ENCODE data around the gene INVS.

INVS gene

DNA sequence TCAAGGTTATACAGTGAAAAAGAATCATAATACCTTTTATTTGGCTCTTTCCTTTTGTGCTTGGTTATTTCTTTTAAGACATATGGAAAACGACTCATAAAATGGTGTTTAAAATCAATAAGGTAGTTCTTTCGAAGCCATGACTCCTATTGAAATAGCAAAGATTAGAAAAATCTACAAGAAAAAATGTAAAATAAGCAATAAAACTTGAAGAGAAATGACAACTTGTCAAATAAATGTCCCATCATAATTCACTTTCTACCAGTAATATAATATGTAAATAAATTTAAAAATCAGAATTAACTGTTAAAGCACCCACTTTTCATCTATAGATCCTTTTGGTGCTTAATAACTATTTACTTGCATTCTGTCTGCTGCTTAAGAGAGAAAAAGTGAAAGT lies 241.2 kb downstream of the INVS start:
- DNase-seq (ENCODE audit: low spot score) = no peak

DNA sequence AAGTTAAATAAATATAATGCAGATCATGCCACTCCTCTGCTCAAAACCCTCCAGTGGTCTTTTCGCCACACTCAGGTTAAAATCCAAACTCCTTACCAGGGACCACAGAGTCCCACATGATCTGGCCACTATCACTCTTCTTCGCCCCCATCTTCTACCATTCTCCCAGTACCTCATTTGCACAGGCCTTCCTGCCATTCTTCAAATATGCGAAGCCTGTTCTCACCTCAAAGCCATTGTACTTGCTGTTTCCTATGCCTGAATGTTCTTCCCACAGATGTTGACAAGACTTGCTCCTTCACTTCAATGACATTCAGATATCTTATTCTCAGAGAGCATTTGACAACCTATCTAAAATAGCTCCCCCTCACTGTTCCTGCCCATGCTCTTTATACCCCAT lies 242.8 kb downstream of the INVS start:
- DNase-seq (ENCODE audit: low spot score) = no peak

GRCh38 chr9:100346836-100347235 lies 247.8 kb downstream of the INVS start:
- DNase-seq (ENCODE audit: low spot score) = no peak

DNA sequence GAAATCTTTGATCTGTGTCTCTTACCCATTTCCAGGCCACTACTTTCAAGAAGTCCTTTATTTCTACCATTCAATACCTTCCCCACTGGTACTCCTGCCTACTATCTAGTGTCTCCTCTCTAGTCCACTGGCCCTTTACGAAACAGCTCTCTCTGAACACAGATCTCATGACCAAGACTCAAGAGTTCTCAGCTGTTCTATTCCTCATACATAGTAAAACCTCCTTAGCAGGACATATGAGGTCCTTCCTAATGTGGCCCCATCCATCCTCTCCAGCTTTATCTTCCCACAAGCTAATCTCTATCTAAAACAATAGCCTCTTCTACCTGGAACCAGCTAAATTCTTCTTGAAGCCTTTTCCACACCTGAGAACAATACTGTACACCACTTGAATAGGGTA lies 251.1 kb downstream of the INVS start:
- DNase-seq (ENCODE audit: low spot score) = no peak

Data from iPS-NIHi11 (cell line).